H1 (cell line): ENCODE data around the gene FAM53B. TPM values are rescaled to one million over a fixed set of nuclear protein-coding genes. Genes with fewer than 3 reads are reported as not detected.

Experiments used
- CTCF ChIA-PET: fragments of 300-600 bp; sonication (Branson Sonifier 250); formaldehyde crosslinking; loops from one replicate; lab custom pipeline; 2021; ENCODE audit not compliant: partially characterized antibody; lab: Charles Lee
- POLR2A ChIA-PET: fragments of 300-600 bp; sonication (Branson Sonifier 250); formaldehyde crosslinking; loops from one replicate; lab custom pipeline; 2021; ENCODE audit warnings: inconsistent platforms; ENCODE audit not compliant: partially characterized antibody; lab: Charles Lee
- DNase-seq, 2 experiments: peaks; one replicate each; pipeline versions ENCODE4 v3.0.0 to v3.0.0-alpha.2; 2010 to 2022; ENCODE audit warnings: low spot score in 2 of 2, low read depth in 1 of 2, mixed read lengths in 1 of 2
- FAIRE-seq: peaks from 2 replicates; lab custom pipeline; 2011; peaks lifted over from hg19 to GRCh38; lab: Jason Lieb, UNC
- H2AFZ ChIP-seq: 2 replicates; pipeline ENCODE4 v1.8.1; 2012; ENCODE audit warnings: low read length, inconsistent platforms
- H2AK5ac ChIP-seq: 2 replicates; pipeline ENCODE4 v1.6.1; 2013; ENCODE audit warnings: low read depth, low read length
- H2BK120ac ChIP-seq: replicated peaks from 2 replicates; pipeline ENCODE3; 2013; ENCODE audit warnings: low read depth, low read length, inconsistent platforms
- H2BK12ac ChIP-seq: 2 replicates; pipeline ENCODE4 v1.6.1; 2013; ENCODE audit warnings: low read depth, low read length
- H2BK15ac ChIP-seq: 2 replicates; pipeline ENCODE4 v1.6.1; 2013; ENCODE audit warnings: low read length
- H2BK20ac ChIP-seq: 2 replicates; pipeline ENCODE4 v1.6.1; 2013; ENCODE audit warnings: low read length
- H2BK5ac ChIP-seq: 2 replicates; pipeline ENCODE4 v1.6.1; 2013; ENCODE audit warnings: low read depth, low read length
- H3K14ac ChIP-seq: 2 replicates; pipeline ENCODE4 v1.6.1; 2013; ENCODE audit warnings: inconsistent platforms; ENCODE audit not compliant: insufficient read length
- H3K18ac ChIP-seq: 2 replicates; pipeline ENCODE4 v1.6.1; 2013; ENCODE audit warnings: low read length; ENCODE audit errors: extremely low read depth
- H3K23ac ChIP-seq: 2 replicates; pipeline ENCODE4 v1.6.1; 2013; ENCODE audit warnings: inconsistent platforms; ENCODE audit not compliant: insufficient read length
- H3K23me2 ChIP-seq: 2 replicates; pipeline ENCODE4 v1.6.1; 2013; ENCODE audit warnings: low read depth, low read length
- H3K27ac ChIP-seq: 2 replicates; pipeline ENCODE4 v1.6.1; 2011; ENCODE audit warnings: low read depth, low read length, inconsistent platforms
- H3K27me3 ChIP-seq, 4 experiments: replicated peaks in 1 of 4; 1 replicate in 1 of 4; 2 replicates in 3 of 4; pipeline versions ENCODE4 v1.6.1 to v1.8.1; 2011 to 2013; ENCODE audit warnings: low read length in 3 of 4, mild to moderate bottlenecking in 3 of 4, inconsistent platforms in 2 of 4, mixed read lengths in 2 of 4, moderate library complexity in 1 of 4; ENCODE audit not compliant: control insufficient read depth in 3 of 4, insufficient read depth in 3 of 4; ENCODE audit errors: extremely low read depth in 1 of 4
- H3K36me3 ChIP-seq, 4 experiments: 2 replicates each; pipeline versions ENCODE4 v1.6.1 to v1.8.1; 2011 to 2013; ENCODE audit warnings: mild to moderate bottlenecking in 4 of 4, low read length in 3 of 4, moderate library complexity in 2 of 4, control low read depth in 1 of 4, inconsistent platforms in 1 of 4; ENCODE audit not compliant: insufficient read depth in 4 of 4, control insufficient read depth in 2 of 4
- H3K4ac ChIP-seq: replicated peaks from 2 replicates; pipeline ENCODE3; 2013; ENCODE audit warnings: low read length, low read depth, mixed read lengths, inconsistent platforms; ENCODE audit not compliant: insufficient read length
- H3K4me1 ChIP-seq, 4 experiments: replicated peaks in 1 of 4; 1 replicate in 1 of 4; 2 replicates in 3 of 4; pipeline versions ENCODE4 v1.6.1 to v1.8.1; 2011 to 2013; ENCODE audit warnings: low read length in 3 of 4, inconsistent platforms in 2 of 4, mixed read lengths in 1 of 4; ENCODE audit not compliant: insufficient read depth in 4 of 4, control insufficient read depth in 3 of 4
- H3K4me2 ChIP-seq, 2 experiments: 2 replicates each; pipeline versions ENCODE4 v1.6.1 to v1.8.1; 2011 to 2013; ENCODE audit warnings: low read depth in 2 of 2, low read length in 2 of 2, control low read depth in 1 of 2, inconsistent platforms in 1 of 2, mild to moderate bottlenecking in 1 of 2; ENCODE audit not compliant: insufficient read depth in 1 of 2
- H3K4me3 ChIP-seq, 4 experiments: fragments of 200-600, 300-600 bp in 1 of 4; sonication (generic), shearing (Covaris generic), sonication (Bioruptor Twin) in 1 of 4; 2 replicates each; pipeline versions ENCODE4 v1.5.1 to v1.8.1; 2011 to 2016; ENCODE audit warnings: low read length in 4 of 4, low read depth in 3 of 4, control low read depth in 2 of 4, inconsistent platforms in 2 of 4, mild to moderate bottlenecking in 2 of 4, mixed read lengths in 1 of 4, moderate library complexity in 1 of 4; ENCODE audit not compliant: insufficient read depth in 2 of 4; ENCODE audit errors: extremely low read depth in 1 of 4
- H3K56ac ChIP-seq: replicated peaks from 2 replicates; pipeline ENCODE3; 2013; ENCODE audit warnings: low read depth, mild to moderate bottlenecking, mixed read lengths, low read length, inconsistent platforms; ENCODE audit not compliant: insufficient read length
- H3K79me1 ChIP-seq: 2 replicates; pipeline ENCODE4 v1.6.1; 2013; ENCODE audit warnings: low read depth, low read length, control low read depth
- H3K79me2 ChIP-seq, 2 experiments: 2 replicates each; pipeline versions ENCODE4 v1.6.1 to v1.8.1; 2012 to 2013; ENCODE audit warnings: low read length in 2 of 2, mild to moderate bottlenecking in 2 of 2, inconsistent platforms in 1 of 2; ENCODE audit not compliant: insufficient read depth in 2 of 2, control insufficient read depth in 1 of 2
- H3K9ac ChIP-seq, 4 experiments: replicated peaks in 1 of 4; 1 replicate in 1 of 4; 2 replicates in 3 of 4; pipeline versions ENCODE4 v1.6.1 to v1.8.1; 2011 to 2013; ENCODE audit warnings: low read depth in 3 of 4, low read length in 3 of 4, control low read depth in 2 of 4, mild to moderate bottlenecking in 2 of 4, moderate library complexity in 2 of 4, inconsistent platforms in 1 of 4; ENCODE audit errors: extremely low read depth in 1 of 4
- H3K9me3 ChIP-seq, 2 experiments: 2 replicates each; pipeline versions ENCODE4 v1.6.1 to v1.8.1; 2012 to 2013; ENCODE audit warnings: mild to moderate bottlenecking in 2 of 2, moderate library complexity in 2 of 2, control low read depth in 1 of 2, inconsistent platforms in 1 of 2, low read depth in 1 of 2, low read length in 1 of 2, mixed read lengths in 1 of 2; ENCODE audit not compliant: insufficient read depth in 2 of 2
- H4K20me1 ChIP-seq, 2 experiments: replicated peaks in 1 of 2; 2 replicates each; pipeline versions ENCODE3 to v1.8.1; 2011 to 2013; ENCODE audit warnings: inconsistent platforms in 2 of 2, low read length in 2 of 2, mild to moderate bottlenecking in 1 of 2; ENCODE audit not compliant: insufficient read depth in 2 of 2, control insufficient read depth in 1 of 2
- H4K5ac ChIP-seq: 2 replicates; pipeline ENCODE4 v1.6.1; 2013; ENCODE audit warnings: low read length, low read depth, mixed read lengths, inconsistent platforms; ENCODE audit not compliant: insufficient read length
- H4K8ac ChIP-seq: 2 replicates; pipeline ENCODE4 v1.8.0; 2013; ENCODE audit warnings: mild to moderate bottlenecking, moderate library complexity, low read length, inconsistent platforms; ENCODE audit not compliant: insufficient read depth; ENCODE audit errors: extremely low read depth
- H4K91ac ChIP-seq: replicated peaks from 2 replicates; pipeline ENCODE3; 2013; ENCODE audit warnings: low read length, mixed read lengths, inconsistent platforms; ENCODE audit not compliant: insufficient read length
- CTBP2 ChIP-seq: IDR thresholded peaks from 2 replicates; pipeline ENCODE4 v1.7.0; 2011; ENCODE audit warnings: borderline replicate concordance, mild to moderate bottlenecking, moderate library complexity, mixed read lengths, low read length; ENCODE audit not compliant: insufficient read depth, insufficient read length
- EP300 ChIP-seq, 2 experiments: IDR thresholded peaks; 1 replicate in 1 of 2; 2 replicates in 1 of 2; pipeline ENCODE4 v1.6.1; 2011 to 2012; ENCODE audit warnings: low read depth in 2 of 2, low read length in 2 of 2, mild to moderate bottlenecking in 2 of 2, borderline replicate concordance in 1 of 2, inconsistent platforms in 1 of 2, moderate library complexity in 1 of 2
- EZH2 ChIP-seq: fragments of 200-600 bp; sonication (generic); IDR thresholded peaks from 2 replicates; pipeline ENCODE4 v1.7.1; 2012; ENCODE audit warnings: low read depth, mild to moderate bottlenecking, moderate library complexity, low read length, inconsistent platforms; ENCODE audit not compliant: severe bottlenecking
- FOSL1 ChIP-seq: IDR thresholded peaks from 2 replicates; pipeline ENCODE4 v1.6.1; 2011; ENCODE audit warnings: mild to moderate bottlenecking, low read depth, low read length, moderate library complexity; ENCODE audit not compliant: insufficient read depth
- GTF2F1 ChIP-seq: IDR thresholded peaks from 2 replicates; pipeline ENCODE4 v1.6.1; 2012; ENCODE audit warnings: low read depth, low read length, improper control_type of control experiment, borderline replicate concordance
- NANOG ChIP-seq: IDR thresholded peaks from 2 replicates; pipeline ENCODE4 v1.6.1; 2011; ENCODE audit warnings: low read length, low read depth, mild to moderate bottlenecking, inconsistent platforms; ENCODE audit not compliant: insufficient read depth, poor library complexity, severe bottlenecking
- POLR2AphosphoS5 ChIP-seq: IDR thresholded peaks from 2 replicates; pipeline ENCODE4 v1.6.1; 2011; ENCODE audit warnings: low read depth, low read length
- RAD21 ChIP-seq, 2 experiments: IDR thresholded peaks in 1 of 2; conservative IDR thresholded peaks in 1 of 2; 2 replicates each; pipeline ENCODE4 v1.6.1; 2011; ENCODE audit warnings: low read depth in 2 of 2, low read length in 2 of 2, improper control_type of control experiment in 1 of 2, inconsistent platforms in 1 of 2, mild to moderate bottlenecking in 1 of 2, moderate library complexity in 1 of 2
- SIRT6 ChIP-seq: IDR thresholded peaks from one replicate; pipeline ENCODE4 v1.7.1; 2012; ENCODE audit warnings: low read length, inconsistent platforms
- TCF12 ChIP-seq: IDR thresholded peaks from 2 replicates; pipeline ENCODE4 v1.6.1; 2011; ENCODE audit warnings: low read depth, mild to moderate bottlenecking, low read length
- WGBS, 2 experiments: shearing (Covaris generic) in 1 of 2; methylation state at CpG; one replicate each; pipeline versions ENCODE4 v1.1.6 to v1.1.7; 2013 to 2015; ENCODE audit warnings: low lambda C conversion rate in 2 of 2, mixed read lengths in 2 of 2, inconsistent platforms in 1 of 2, low coverage in 1 of 2, missing lambda C conversion rate in 1 of 2; ENCODE audit not compliant: insufficient replicate concordance in 2 of 2, insufficient coverage in 1 of 2, insufficient read length in 1 of 2; ENCODE audit errors: extremely low coverage in 1 of 2, missing lambda C conversion rate in 1 of 2; 5-methylcytosine and 5-hydroxymethylcytosine counted together
- polyA plus RNA-seq, 7 experiments: library from polyadenylated mRNA; depleted of rRNA in 3 of 7; stranded (reverse) in 5 of 7; unstranded in 2 of 7; fragments of >200 nt in 5 of 7; fragments of 200-250 nt in 2 of 7; gene quantifications; 1 replicate in 5 of 7; 2 replicates in 1 of 7; 4 replicates in 1 of 7; pipeline versions ENCODE4 v1.2.1 to v1.2.3, GENCODE V29; 2011 to 2013; ENCODE audit warnings: missing spikeins in 2 of 7, mixed read lengths in 2 of 7
- total RNA-seq: library from RNA; stranded (reverse); fragmentation: NEBNext Ultra II Directional; extraction: Animal tissue kit (Norgen Biotek cat#: 25700); gene quantifications from 2 replicates; pipeline ENCODE4 v1.2.1, GENCODE V29; 2021

The FAM53B gene
- total and polyA plus RNA-seq, 2 of the 8 experiments (the other 6 are each of a cell fraction or from before 2014, with no cell fraction given) = 5.3 to 14.4 TPM

GRCh38 chr10:124691421-124692099 lies 52.6 kb downstream of the FAM53B start:
- Histone ChIP-seq H3K14ac (no peak overlapping the region), H3K9me3 (no peaks in the 10 kb centered on the region), H3K4ac (no peak overlapping the region), H3K27ac (no peak overlapping the region), H2BK20ac (no peak overlapping the region), H3K4me2 (no peak overlapping the region), H3K79me2 (no peaks in the 10 kb centered on the region), H3K79me1 (no peaks in the 10 kb centered on the region; the same call in 1 of the 2 replicates), H4K5ac (no peak overlapping the region), H3K4me3 (no peak overlapping the region), H3K4me1 (peaks cover 0 to 10% (median 4%) of the 10 kb centered on the region in 4 experiments; a peak in 3 of 7 replicates), H2AK5ac (no peak overlapping the region), H2BK15ac (no peak overlapping the region), H2BK5ac (no peak overlapping the region), H3K23ac (no peak overlapping the region), H2BK12ac (no peak overlapping the region), H4K8ac (no peak overlapping the region), H4K91ac (no peak overlapping the region), H3K36me3 (peaks cover 0 to 3% (median 0%) of the 10 kb centered on the region in 4 experiments; a peak in 1 of 8 replicates), H2BK120ac (no peak overlapping the region), H4K20me1 (no peaks in the 10 kb centered on the region), H2AFZ (no peak overlapping the region), H3K9ac (no peak overlapping the region), H3K23me2 (no peaks in the 10 kb centered on the region), H3K18ac (no peak overlapping the region), H3K56ac (no peak overlapping the region), H3K27me3 (no peaks in the 10 kb centered on the region)
- TF ChIP-seq EP300 (IDR thresholded peaks at IDR 0.05; ENCODE audit: borderline replicate concordance in 1 of 2, low read depth in 2 of 2, low read length in 2 of 2) = no peak
- TF ChIP-seq NANOG = no peak
- no peak for TF ChIP-seq TCF12
- TF ChIP-seq GTF2F1 = no peak
- no peak for TF ChIP-seq EZH2
- TF ChIP-seq FOSL1 = no peak
- no peak for TF ChIP-seq POLR2AphosphoS5
- no peak for TF ChIP-seq CTBP2
- no peak for TF ChIP-seq SIRT6
- no peak for TF ChIP-seq RAD21 (IDR thresholded peaks at IDR 0.05 in 1 of 2, conservative IDR thresholded peaks at IDR 0.05 in 1 of 2; ENCODE audit: low read depth in 2 of 2, low read length in 2 of 2)
- FAIRE-seq (no peak), DNase-seq (no peak)
- ChIA-PET CTCF (interaction anchor here (0.8 to 1.6 kb wide), 3 partner anchors 20 to 42 kb away, joined by 3 to 5 read pairs (median 3); no protein-coding TSS in a partner anchor), POLR2A (no interaction called here)
- WGBS, 2 experiments = 88% methylated on average over 11 of the region's 11 CpGs; no CpG with 5 or more reads in 1 of the 2 experiments
